GM13977 (cell line): ENCODE results near the gene PFDN6.
"Not testable (repeated sequence)": the region's sequence is repeated elsewhere in the genome, so short reads cannot be mapped to it uniquely, and the experiment has no call there.

Source experiments
- DNase-seq: peaks from one replicate; pipeline ENCODE4 v3.0.0; 2012; ENCODE audit warnings: low spot score
- CTCF ChIP-seq: IDR thresholded peaks from 2 replicates; pipeline ENCODE4 v1.5.1; 2012; ENCODE audit warnings: mild to moderate bottlenecking, control low read depth; ENCODE audit not compliant: insufficient read depth; ENCODE audit errors: extremely low read depth, missing control alignments
- in situ Hi-C: fragments of 300-500 bp; cut with MboI; formaldehyde crosslinking; loops from one replicate; pipeline ENCODE4 v1.12.0; 2022; ENCODE audit warnings: low sequenced_read_pairs, low pct_unique_long_range_greater_than_20kb, mixed read lengths, inconsistent platforms; ENCODE audit not compliant: unreplicated experiment

The PFDN6 gene

GRCh38 chr6:33249732-33250630 lies 39.4 kb upstream of the PFDN6 start:
- no peak for TF ChIP-seq CTCF
- in situ Hi-C loops = loop anchor here (10.0 kb wide), 1 partner anchor 245 kb away; the partner anchor contains the start of gene HLA-DOA
- DNase-seq = no peak

- no peak for DNase-seq
- in situ Hi-C loops = no loop called here
- no peak for TF ChIP-seq CTCF
These were observed 38.7 kb upstream of the PFDN6 start for GRCh38 chr6:33250731-33251130.

- in situ Hi-C loops = no loop called here
- no peak for DNase-seq
- peak; percentile 5 for TF ChIP-seq CTCF
These were observed 37.9 kb upstream of the PFDN6 start for GRCh38 chr6:33251395-33252012.

GRCh38 chr6:33252759-33253158 lies 36.6 kb upstream of the PFDN6 start:
- no peak for DNase-seq
- no peak for TF ChIP-seq CTCF
- in situ Hi-C loops = no loop called here

GRCh38 chr6:33254591-33254990 lies 34.8 kb upstream of the PFDN6 start:
- no peak for DNase-seq
- in situ Hi-C loops = no loop called here
- TF ChIP-seq CTCF = no peak

- no peak for DNase-seq
- TF ChIP-seq CTCF = no peak
- in situ Hi-C loops = no loop called here
These were observed 30.4 kb upstream of the PFDN6 start for GRCh38 chr6:33259032-33259431.

GRCh38 chr6:33262490-33262889 lies 26.9 kb upstream of the PFDN6 start:
- DNase-seq, in situ Hi-C loops: not testable (repeated sequence)
